ENCODE data around the gene WFDC12.

Gene WFDC12

GRCh38 chr20:45091366-45091765 is 32.9 kb downstream of the WFDC12 start:
- DNase-seq (ENCODE audit: low read depth in 2 of 2) = no peak

GRCh38 chr20:45090481-45090880 is 33.8 kb downstream of the WFDC12 start:
- DNase-seq (ENCODE audit: low read depth in 2 of 2) = no peak

GRCh38 chr20:45088247-45088646 is 36.0 kb downstream of the WFDC12 start:
- no peak for DNase-seq (ENCODE audit: low read depth in 2 of 2)

GRCh38 chr20:45087814-45088213 is 36.5 kb downstream of the WFDC12 start:
- DNase-seq (ENCODE audit: low read depth in 2 of 2) = no peak

GRCh38 chr20:45087097-45087790 is 37.0 kb downstream of the WFDC12 start:
- DNase-seq (ENCODE audit: low read depth in 2 of 2) = no peak

GRCh38 chr20:45085867-45086266 is 38.4 kb downstream of the WFDC12 start:
- DNase-seq (ENCODE audit: low read depth in 2 of 2) = no peak

- DNase-seq (ENCODE audit: low read depth in 2 of 2) = no peak
Observed at GRCh38 chr20:45085289-45085688, 39.0 kb downstream of the WFDC12 start.

- DNase-seq (ENCODE audit: low read depth in 2 of 2) = no peak
Observed at GRCh38 chr20:45083127-45083526, 41.1 kb downstream of the WFDC12 start.

- no peak for DNase-seq (ENCODE audit: low read depth in 2 of 2)
Observed at GRCh38 chr20:45082468-45082867, 41.8 kb downstream of the WFDC12 start.

GRCh38 chr20:45080867-45081624 is 43.2 kb downstream of the WFDC12 start:
- DNase-seq (ENCODE audit: low read depth in 2 of 2) = no peak

- DNase-seq (ENCODE audit: low read depth in 2 of 2) = no peak
Observed at GRCh38 chr20:45077559-45077958, 46.7 kb downstream of the WFDC12 start.

Data from activated CD8-positive, alpha-beta memory T cell treated with anti-CD3 and anti-CD28 coated beads for 4 hours (primary cell).